ENCODE results near the gene CORO2B. TPM values are rescaled to one million over a fixed set of nuclear protein-coding genes. Genes with fewer than 3 reads are reported as not detected.

The CORO2B gene
- total RNA-seq, 1 experiment from 2014 or later: 20.3 TPM

DNA sequence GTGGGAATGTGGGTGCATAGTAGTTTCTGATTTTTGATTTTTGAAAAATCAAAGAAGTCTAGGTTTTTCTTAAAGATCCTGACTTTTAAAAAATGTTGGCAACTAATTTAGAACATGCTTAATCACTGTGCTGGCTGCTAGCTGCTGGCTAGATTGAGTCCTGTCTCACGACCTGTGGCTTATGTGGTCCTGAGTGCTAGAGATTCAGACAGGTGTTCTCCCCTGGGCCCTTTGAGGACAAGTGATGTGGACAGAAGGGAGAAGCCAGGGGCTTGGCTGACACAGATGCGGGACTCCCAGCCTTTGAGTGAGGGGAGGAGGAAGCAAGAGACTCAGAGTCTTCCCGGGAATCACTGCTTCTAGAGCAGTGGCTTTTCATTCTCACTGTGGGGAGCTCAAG is 47.5 kb downstream of the CORO2B start:
- DNase-seq (ENCODE audit: low read depth): peak; percentile 43

- no peak for DNase-seq (ENCODE audit: low read depth)
These were observed 47.9 kb downstream of the CORO2B start for GRCh38 chr15:68626739-68627138.

- no peak for DNase-seq (ENCODE audit: low read depth)
These were observed 48.7 kb downstream of the CORO2B start for GRCh38 chr15:68627476-68627875.

- DNase-seq (ENCODE audit: low read depth): no peak
These were observed 49.2 kb downstream of the CORO2B start for GRCh38 chr15:68627995-68628394.

DNA sequence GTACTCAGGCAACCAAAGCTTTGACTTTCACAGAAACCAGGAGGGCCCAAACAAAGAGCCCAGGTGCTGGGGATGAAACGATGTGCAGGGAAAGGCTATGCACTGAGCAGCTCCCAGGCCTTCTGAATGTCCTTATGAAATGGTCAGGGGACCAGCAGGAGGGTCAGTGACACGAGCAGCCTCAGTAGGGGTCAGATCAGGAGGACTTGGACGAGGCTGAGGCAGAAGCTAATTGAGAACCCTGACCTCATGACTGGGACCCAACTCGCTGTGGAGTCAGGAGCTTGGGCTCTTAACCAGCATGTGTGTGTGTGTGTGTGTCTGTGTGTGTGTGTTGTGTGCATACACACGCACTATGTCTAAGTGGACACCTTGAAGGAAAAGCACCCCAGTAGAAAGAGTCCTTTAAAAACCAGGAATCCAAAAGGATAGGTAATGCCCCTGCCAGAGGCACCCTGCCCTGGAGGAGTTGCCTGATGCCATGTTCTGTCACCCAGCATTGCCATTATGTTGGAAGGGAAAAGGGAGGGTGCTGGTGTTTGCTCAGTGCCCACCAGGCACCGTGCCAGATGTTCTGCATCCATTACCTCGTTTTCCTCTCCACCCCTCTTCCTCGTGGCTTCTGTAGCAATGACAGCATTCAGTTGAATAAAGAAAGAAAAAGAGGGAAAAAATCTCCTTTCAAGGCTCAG is 50.9 kb downstream of the CORO2B start:
- DNase-seq (ENCODE audit: low read depth): no peak

DNA sequence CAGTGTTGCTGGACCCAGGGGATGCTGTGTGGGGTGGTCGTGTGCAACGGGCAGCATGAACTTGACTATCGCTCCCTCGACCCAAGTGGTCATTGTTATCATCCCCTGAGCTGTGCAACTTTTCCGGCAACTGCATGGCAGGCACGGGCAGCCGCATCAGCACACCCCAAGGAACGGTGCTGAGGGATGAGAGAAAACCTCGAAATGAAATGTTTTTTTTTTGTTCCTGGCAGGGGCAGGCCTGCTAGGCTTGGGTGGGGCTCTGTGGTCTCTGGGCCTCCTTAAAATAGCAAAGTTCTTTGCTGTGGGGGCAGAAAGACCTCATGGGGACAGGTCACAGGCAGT is 51.4 kb downstream of the CORO2B start:
- DNase-seq (ENCODE audit: low read depth): no peak

DNA sequence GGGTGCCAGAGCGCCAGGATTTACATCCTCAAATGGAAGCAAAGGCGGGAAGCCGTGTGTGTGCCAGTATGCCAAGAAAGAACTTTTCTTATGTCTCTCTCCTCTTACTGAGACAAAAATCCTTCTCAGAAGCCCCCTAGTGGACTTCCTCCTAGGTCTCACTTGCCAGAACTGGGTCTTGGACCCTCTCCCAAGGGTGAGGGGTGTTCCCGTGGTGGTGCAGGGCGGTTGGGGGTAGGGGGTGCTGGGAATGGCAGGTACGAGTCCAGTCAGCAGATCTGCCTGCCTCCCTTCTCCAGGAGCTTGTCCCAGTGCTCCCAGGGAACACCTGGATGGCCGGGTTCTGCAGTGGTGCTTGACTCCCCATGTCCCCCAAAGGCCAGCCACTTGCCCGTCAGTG is 52.0 kb downstream of the CORO2B start:
- DNase-seq (ENCODE audit: low read depth): no peak

DNA sequence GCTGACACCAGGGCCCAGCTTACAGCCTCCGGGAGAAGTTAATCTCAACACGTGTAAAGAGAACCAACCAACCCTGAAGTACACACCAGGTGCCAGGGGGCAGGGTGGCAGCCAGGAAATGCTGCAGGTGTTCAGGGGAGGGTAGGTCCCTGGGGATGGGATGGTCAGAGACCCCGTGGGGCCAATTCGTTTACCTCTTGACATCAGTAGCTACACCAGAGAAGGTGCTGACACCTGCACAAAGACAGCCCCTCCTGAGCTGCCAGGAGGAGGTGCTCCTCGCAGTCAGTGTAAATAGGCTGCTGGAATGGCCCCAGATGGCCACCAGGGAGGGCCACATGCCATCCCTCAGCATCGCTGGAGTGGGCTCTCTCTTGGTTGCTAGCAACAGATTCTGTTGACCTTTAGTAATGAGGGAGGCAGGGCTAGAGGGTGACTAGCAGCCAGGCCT is 52.8 kb downstream of the CORO2B start:
- DNase-seq (ENCODE audit: low read depth): no peak

GRCh38 chr15:68632101-68632500 is 53.3 kb downstream of the CORO2B start:
- DNase-seq (ENCODE audit: low read depth): no peak

DNA sequence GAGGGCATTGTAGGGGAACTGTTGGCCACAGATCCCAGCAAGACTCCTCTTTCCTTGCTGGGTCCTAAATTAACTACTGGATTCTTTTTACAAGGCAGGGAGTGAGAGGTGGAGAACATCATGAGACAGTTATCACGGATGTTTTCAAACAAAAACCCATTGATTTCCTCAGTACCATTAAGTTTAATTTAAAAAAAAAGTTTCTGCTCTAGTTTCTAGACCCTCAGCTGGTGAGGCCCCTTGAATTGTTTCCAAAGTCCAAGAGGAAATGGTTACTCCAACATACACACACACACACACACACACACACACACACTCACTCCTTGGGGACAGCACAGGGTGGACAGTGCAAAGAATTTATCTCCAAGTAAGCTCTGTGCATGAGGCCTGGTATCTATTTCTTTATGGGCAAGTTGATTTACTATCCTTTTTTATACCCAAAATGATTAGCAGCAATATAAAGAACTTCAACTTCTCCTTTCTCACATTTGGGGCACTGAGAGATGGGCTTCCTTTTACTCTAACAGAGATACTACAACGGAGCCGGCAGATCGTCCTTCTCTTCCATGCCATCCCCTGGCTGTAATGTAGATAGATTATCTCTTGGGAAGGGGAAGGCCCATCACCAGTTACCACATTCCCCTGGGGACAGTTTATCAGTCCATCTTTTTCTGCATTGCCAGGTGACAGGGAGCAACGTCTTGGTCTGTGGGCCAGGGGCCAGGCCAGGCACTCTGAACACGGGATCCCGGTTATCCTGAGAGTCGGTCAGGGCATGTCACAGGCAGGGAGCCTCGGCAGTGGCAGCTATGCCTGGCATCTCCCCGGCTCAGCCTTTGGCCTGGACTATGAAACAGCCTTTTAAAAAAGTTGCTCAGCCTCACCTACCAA is 54.7 kb downstream of the CORO2B start:
- no peak for DNase-seq (ENCODE audit: low read depth)

GRCh38 chr15:68634122-68634482 is 55.3 kb downstream of the CORO2B start:
- DNase-seq (ENCODE audit: low read depth): no peak

DNA sequence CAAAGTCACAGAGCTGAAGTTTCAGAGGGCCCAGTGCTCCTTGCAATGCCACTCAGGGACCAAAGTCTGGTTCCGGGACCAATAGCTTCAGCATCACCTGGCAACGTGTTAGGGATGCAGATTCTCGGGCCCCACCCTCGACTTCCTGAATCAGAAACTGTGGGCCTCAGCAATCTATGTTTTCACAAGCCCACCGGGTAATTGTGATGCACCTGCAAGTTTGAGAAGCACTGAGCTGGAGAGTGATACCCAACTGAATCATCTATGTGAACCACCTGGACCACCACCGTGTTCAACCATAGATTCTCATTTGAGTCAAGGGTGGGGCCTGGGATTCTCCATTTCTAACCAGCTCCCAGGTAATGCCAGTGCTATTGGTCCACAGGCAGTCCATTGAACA is 55.7 kb downstream of the CORO2B start:
- DNase-seq (ENCODE audit: low read depth): no peak

GRCh38 chr15:68635141-68635540 is 56.3 kb downstream of the CORO2B start:
- no peak for DNase-seq (ENCODE audit: low read depth)

- no peak for DNase-seq (ENCODE audit: low read depth)
These were observed 57.5 kb downstream of the CORO2B start for GRCh38 chr15:68636256-68636655.

- no peak for DNase-seq (ENCODE audit: low read depth)
These were observed 59.1 kb downstream of the CORO2B start for GRCh38 chr15:68637767-68638404.

DNA sequence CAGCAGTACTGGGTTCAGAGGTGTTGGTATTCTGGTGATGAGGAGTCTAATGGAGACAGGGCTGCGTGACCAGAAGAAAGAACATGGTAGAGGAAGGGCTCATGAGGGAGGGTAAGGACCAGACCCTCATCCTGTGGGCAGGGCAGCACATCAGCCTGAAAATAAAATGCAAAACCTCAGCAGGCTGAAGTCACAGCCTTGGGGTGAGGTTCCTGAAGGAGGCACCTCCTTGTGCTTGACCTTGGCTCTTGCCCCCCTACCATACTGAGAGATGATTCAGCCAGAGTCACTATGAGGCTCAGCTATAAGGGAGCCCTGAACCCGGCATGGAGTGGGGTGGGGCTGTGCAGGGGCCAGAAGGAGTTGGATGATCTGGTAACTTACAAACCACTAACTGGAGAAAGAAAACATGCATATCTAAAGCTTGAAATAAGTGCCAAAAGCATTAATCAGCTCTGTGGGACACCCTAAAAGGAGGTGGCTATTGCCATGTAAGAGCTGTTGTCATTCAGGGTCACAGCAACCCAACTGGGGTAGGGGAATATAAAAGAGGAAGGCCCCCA is 60.2 kb downstream of the CORO2B start:
- DNase-seq (ENCODE audit: low read depth): peak; percentile 69

GRCh38 chr15:68639926-68640600 is 61.3 kb downstream of the CORO2B start:
- DNase-seq (ENCODE audit: low read depth): no peak

DNA sequence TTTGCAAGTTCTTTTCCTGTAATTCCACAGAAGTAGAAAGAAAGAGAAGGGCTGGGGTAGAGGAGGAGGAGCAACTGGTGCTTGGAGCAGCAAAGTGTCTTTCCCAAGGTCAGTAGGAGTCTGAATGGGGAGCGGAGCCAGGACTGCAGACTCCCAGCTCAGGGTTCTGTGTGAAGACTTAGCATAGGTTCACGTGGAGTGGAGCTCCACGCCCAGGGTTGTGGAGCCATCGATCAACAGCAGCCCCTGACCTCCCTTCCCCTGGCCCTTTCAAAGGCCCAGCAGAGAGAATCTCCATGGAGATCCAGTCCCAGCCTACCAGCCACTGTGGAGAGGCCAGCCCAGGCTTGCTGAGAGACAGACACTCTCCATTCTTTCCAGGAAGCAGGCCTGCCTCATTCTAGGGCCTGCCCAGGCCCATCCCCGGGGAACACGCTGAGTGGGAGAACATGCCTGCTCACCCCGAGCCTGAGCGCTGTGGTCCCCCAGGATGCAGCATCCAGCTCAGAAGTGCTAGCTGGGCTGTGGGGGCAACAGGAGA is 62.1 kb downstream of the CORO2B start:
- DNase-seq (ENCODE audit: low read depth): no peak

DNA sequence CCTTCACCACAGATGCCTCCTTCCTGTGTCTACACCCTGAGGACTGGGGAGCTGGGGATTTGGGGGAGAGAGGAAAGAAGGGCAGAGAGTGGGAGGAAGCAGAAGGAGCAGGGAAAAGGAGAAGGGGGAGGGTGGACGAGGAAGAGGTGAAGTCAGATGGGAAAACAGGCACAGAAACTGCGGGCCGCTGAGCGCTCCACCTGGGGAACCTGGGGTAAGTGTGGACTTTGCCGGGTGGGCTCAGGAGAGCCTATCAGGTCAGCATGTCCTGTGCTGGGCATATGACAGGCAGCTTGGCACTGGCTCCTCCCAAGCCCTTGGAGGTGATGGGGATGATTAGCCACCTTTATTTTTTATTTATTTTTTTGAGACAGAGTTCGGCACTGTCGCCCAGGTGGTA is 62.6 kb downstream of the CORO2B start:
- no peak for DNase-seq (ENCODE audit: low read depth)

- DNase-seq (ENCODE audit: low read depth): no peak
These were observed 63.7 kb downstream of the CORO2B start for GRCh38 chr15:68642491-68642845.

DNA sequence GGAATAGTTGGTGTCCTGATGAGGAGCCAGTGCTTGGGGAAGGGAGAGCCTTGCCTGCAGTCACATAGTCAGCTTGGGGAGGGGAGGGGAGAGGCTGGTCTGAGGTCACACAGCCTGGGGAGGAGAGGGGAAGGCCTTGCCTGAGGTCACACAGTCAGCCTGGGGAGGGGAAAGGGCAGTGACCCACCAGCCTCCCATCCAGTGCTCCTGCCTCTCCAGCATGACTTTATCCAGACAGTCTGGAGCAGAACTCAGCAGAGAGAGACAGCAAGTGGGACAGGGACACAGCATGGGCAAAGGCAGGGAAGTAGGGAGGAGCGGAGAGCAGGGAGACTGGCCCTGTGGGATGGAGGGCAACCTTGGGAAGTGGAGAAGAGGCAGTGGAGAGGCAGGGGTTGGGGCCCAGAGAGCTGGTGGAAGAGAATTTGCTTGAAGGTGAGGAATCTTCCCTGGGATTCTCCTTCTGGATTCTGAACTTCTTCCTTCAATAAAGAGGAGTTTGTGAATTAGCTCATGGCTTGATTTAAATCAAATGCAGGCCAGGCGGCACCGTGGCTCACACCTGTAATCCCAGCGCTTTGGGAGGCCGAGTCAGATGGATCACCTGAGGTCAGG is 64.5 kb downstream of the CORO2B start:
- no peak for DNase-seq (ENCODE audit: low read depth)
